GM18861 (cell line): ENCODE results near the gene TNFRSF8.

Experiments used
- ATAC-seq: cut with Tn5 transposase; IDR thresholded peaks from one replicate; pipeline ENCODE4 v1.9.1; 2021; ENCODE audit not compliant: unreplicated experiment

Gene TNFRSF8

DNA sequence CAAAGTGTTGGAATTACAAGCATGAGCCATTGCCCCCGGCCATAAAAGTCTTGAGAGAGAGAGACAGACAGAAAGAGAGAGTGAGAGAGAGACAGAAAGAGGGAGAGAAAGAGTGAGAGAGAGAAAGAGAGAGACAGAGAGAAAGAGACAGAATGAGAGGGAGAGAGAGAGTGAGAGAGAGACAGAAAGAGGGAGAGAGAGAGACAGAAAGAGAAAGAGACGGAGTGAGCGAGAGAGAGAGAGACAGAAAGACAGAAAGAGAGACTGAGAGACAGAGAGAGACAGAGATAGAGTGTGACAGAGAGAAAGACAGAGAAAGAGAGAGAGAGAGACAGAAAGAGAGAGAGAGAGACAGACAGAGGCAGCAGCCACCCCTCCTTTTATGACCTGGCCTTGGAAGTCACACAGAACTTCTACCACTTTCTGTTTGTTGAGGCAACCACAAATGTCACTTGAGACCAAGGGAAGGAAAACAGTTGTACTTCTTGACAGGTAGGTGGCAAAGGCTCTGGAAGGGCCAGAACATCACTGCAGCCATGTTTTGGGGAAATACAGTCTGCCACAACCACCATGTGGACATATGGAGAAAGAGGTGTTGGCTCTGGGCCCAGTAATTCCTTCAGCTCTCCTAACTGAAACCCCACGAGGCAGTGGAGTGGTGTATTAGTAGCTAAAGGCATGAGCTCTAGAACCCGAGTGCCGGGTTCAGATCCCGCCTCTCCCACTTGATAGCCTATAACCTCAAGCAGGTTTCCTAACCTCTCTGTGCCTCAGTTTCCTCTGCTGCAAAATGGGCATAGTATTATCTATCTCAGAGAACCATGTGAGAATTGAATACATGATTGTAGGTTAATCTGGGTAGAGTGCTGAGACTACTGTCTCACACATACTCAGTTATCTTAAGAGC lies 50.6 kb downstream of the TNFRSF8 start:
- ATAC-seq = no peak

GRCh38 chr1:12114340-12114683 lies 51.2 kb downstream of the TNFRSF8 start:
- ATAC-seq = no peak

- no peak for ATAC-seq
These were observed 51.8 kb downstream of the TNFRSF8 start for GRCh38 chr1:12114916-12115315.

DNA sequence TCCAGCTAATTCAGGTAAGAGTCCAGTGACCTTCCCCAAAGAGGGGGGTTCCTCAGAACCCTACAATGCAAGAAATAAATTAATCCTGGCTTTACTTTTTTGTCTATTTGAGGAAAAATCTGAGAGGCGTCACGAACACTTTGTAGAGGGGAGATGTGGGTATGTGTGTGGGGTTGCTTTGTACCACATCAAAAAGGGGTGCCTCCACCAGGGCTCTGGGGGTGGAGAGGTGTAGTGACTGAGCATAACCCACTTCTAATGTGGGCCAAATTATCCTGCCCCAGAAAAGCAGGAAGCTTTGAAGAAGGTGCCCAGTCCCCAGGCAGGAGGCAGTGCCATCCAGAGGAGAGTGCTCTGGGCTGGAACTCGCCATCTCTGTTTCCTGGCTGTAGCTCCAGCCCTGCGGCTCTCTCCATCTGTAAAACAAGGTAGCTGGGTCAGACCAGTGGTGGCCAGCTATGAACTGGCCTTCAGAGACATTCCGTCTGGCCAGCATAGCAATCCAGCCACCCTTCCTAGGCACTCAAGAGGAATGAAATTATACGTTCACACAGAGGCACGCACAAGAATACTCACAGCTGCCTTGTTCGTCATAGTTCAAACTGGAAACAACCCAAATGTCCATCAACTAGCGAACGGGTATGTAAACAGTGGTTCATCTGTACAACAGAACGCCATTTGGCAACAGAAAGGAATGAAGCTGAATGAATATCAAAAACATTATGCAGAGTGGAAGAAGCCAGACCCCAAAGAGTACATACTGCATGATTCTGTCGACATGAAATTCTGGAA lies 58.3 kb downstream of the TNFRSF8 start:
- no peak for ATAC-seq

GRCh38 chr1:12123172-12123571 lies 60.1 kb downstream of the TNFRSF8 start:
- no peak for ATAC-seq

DNA sequence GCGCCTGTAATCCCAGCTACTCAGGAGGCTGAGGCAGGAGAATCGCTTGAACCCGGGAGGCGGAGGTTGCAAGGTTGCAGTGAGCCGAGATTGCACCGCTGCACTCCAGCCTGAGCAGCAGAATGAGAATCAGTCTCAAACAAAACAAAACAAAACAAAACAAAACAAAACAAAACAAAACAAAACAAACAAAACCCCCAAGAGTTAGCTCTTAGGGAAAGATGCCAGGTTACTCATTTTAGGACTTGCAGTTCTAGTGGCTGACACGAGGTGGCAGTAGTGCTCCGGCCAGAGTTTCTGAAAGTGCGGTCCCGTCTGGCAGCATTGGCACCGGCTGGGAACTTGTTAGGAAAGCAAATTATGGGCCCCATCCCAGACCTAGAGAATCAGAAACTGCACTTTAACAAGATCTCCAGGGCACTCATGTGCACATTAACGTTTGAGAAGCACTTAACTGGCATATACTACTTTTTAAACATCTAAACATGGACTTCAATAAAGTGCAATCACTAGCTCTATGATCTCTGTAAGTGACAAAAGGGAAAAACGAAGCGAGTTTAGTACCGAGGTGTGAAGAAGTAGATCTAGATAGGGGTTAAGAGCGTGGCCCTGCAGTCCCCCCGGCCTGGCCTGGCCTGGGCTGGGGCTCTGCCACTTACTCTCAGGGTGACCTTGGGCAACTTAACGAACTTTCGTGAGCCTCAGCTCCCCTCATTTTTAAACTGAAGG lies 61.8 kb downstream of the TNFRSF8 start:
- ATAC-seq = no peak

DNA sequence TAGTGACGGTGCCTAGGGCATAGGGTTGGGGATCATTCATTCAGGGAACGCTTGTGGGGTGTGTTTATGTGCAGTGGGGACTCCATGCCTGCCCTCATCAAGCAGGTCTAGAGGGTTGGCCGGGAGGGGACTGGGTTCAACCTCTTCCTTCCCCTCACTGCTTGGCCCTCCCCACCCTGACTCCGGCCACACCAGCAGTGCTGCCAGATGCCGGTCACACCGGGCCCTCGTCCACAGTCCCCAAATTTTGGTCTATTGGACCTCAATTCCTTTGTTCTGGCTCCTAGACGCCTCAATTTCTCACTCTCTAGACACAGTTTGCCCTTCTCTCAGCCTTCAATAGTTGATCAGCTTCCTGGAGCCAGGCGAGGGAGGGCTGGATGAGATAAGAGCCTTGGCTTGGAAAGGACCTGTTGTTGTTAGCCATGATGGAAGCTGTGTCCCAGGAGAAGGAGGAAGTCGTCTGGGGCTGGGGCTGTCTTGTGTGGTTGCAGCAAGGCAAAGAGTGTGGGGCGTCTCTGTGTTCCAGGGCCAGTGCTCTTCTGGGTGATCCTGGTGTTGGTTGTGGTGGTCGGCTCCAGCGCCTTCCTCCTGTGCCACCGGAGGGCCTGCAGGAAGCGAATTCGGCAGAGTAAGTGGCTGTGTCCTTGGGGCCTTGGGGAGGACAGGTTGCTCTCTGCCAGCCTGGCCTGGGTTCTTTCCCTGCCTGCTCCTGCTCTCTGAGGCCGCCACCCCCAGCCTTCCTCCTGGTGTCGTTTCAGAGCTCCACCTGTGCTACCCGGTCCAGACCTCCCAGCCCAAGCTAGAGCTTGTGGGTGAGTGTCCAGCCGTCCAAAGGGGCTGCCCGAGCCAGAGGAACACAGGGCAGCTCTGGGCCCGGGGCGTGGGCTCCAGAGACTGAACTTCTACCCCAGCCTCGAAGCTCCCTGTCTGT lies 62.6 kb downstream of the TNFRSF8 start:
- ATAC-seq = no peak

DNA sequence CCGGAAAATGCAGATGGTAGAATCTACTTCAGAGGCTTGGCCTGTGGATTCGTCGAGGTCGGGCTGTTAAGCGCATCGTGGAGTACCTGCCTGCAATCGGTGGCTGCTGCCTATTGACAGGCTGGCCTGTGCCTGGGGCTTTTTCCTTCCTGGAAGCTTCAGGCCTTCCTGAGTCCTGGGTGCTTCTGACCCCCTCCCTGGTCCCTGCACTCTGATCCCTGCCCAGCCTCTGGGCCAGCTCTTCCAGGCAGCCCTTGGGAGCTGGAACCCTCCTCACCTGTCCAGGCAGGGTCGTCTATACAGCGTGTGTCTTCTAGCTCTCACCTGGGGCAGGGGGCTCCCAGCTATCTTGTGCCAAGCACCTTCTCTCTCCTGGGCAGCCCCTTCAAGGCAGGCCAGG lies 63.7 kb downstream of the TNFRSF8 start:
- no peak for ATAC-seq

DNA sequence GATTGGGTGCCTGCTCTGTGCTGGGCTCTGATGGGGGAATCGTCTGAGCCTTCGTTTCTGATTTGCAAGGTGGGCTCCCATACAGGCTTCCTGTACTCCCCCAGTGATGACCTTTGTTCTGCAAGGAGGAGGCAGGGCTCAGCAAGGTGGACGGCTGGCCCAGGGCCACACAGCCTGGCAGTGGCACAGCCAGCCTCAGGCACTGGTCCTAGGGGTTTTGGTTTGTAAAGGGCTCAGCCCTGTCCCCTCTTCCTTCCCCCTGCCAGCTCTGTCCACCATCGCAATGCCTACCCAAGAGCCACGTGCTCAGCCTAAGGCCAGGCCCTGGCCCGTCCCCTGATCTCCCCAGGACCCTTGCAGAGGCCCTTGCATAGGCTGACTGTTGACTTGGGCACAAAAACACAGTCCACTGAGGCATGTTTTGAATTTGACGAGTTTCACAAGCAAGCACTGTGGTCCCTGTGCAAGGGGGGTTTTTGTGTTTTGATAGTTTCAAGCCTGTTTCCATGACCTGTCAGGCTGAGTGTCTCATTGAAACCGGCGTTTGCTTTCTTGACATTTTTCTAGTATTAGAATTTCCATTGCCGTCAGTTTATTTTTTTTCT lies 64.2 kb downstream of the TNFRSF8 start:
- no peak for ATAC-seq

- no peak for ATAC-seq
These were observed 65.0 kb downstream of the TNFRSF8 start for GRCh38 chr1:12128120-12128519.

GRCh38 chr1:12129624-12130023 lies 66.5 kb downstream of the TNFRSF8 start:
- ATAC-seq = no peak

DNA sequence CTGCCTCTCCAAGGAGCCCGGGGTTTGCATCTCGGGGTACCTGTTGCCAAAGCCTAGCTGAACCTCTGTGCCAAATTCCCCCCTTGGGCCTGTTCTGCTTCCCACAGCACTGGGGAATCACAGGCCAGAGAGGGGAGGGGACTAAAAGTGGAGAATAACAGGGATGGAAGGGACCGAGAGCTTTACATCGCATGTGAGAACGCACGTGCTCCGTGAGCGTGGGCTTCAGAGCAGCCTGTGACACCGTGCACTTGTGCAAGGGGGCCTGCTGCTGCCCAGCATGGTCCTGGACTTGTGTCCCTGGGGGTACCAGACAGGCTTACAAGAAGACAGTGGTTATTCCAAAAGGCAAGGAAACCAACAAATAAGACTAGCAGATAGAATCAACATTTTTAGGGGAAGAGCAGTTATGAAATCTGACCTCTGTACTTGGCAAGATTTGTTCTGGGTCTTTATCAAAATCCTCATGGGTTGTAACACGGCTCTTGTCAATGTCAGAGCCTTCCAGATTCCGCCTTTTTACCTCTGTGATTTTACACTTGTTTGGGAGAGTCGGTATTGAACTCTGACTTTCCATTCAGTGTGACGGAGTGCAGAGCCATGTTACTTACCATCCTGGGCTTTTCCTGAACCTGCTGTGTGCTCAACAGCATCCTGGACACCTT lies 67.5 kb downstream of the TNFRSF8 start:
- ATAC-seq = no peak

DNA sequence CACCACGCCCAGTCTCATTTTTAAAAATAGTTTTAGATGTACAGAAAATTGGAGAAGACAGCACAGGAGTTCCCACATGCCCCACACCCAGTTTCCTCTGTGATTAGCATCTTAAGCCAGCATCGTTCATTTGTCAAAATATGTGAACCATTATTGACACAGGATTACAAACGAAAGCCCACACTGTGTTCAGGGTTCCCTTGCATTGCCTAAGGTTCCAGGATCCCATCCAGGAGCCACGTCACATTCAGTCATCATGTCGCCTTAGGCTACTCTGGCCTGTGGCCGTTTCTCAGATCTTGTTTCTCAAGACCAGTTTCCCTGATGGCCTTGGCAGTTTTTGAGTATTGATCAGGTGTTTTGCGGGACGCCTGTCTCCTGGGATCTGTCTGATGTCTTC lies 69.0 kb downstream of the TNFRSF8 start:
- ATAC-seq = no peak

DNA sequence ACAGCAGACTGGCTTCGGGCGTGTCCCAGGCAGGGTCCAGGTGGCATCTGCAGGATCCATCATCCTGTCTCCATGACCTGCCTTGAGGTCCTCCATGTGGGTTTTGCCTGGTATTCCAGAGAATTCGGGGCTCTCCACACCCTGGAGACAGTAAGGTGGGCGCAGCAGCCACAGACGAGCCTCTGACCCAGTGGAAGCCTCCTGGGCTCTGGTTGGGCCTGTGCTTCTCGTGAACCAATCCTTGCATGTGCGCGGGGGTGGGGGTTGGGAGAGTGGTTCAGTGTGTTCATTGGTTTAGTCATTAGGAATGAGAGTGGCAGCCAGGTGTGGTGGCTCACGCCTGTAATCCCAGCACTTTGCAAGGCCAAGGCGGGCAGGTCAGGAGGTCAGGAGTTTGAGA lies 71.6 kb downstream of the TNFRSF8 start:
- ATAC-seq = no peak

- no peak for ATAC-seq
These were observed 72.5 kb downstream of the TNFRSF8 start for GRCh38 chr1:12135612-12136011.

- ATAC-seq = no peak
These were observed 74.0 kb downstream of the TNFRSF8 start for GRCh38 chr1:12136916-12137610.

GRCh38 chr1:12138196-12139168 lies 75.4 kb downstream of the TNFRSF8 start:
- ATAC-seq = no peak

GRCh38 chr1:12140016-12140415 lies 76.9 kb downstream of the TNFRSF8 start:
- ATAC-seq = no peak
